HEK293 (cell line): ENCODE results near the gene RNF151.

Experiments
- CTCF ChIA-PET: fragments of 350-600 bp; formaldehyde crosslinking; extraction: SDS; loops from one replicate; lab custom pipeline; 2021; ENCODE audit warnings: antibody characterized with exemption; lab: Yijun Ruan, JAX
- POLR2A ChIA-PET: fragments of 300-600 bp; formaldehyde crosslinking; extraction: SDS; loops from one replicate; lab custom pipeline; 2020; ENCODE audit warnings: antibody characterized with exemption, inconsistent platforms; lab: Yijun Ruan, JAX
- H3K27ac ChIP-seq: fragments of 200-500 bp; sonication (Bioruptor generic); 2 replicates; pipeline ENCODE4 v1.5.1; 2014; ENCODE audit warnings: low read depth, low read length, control low read depth, inconsistent platforms; ENCODE audit errors: extremely low read depth
- H3K36me3 ChIP-seq, 2 experiments: fragments of 200-500 bp in 1 of 2; sonication (Bioruptor generic) in 1 of 2; 1 replicate in 1 of 2; 2 replicates in 1 of 2; pipeline ENCODE4 v1.5.1; 2014 to 2017; ENCODE audit warnings: inconsistent platforms in 2 of 2, low read length in 2 of 2; ENCODE audit not compliant: control insufficient read depth in 2 of 2, insufficient read depth in 1 of 2
- H3K4me1 ChIP-seq: fragments of 200-500 bp; sonication (Bioruptor generic); 2 replicates; pipeline ENCODE4 v1.5.1; 2014; ENCODE audit warnings: mild to moderate bottlenecking, low read length, inconsistent platforms; ENCODE audit not compliant: control insufficient read depth, insufficient read depth
- H3K4me3 ChIP-seq: 2 replicates; pipeline ENCODE4 v1.5.1; 2011; ENCODE audit warnings: low read depth, mild to moderate bottlenecking, control low read depth, low read length, moderate library complexity
- H3K9me3 ChIP-seq: fragments of 200-500 bp; sonication (Bioruptor generic); 2 replicates; pipeline ENCODE4 v1.5.1; 2014; ENCODE audit warnings: low read depth, low read length, inconsistent platforms; ENCODE audit not compliant: control insufficient read depth, insufficient read depth
- CTCF ChIP-seq: fragments of 450-650 bp; formaldehyde crosslinking; IDR thresholded peaks from 2 replicates; pipeline ENCODE4 v1.5.1; 2016; ENCODE audit warnings: missing biosample characterization, missing genetic modification characterization
- GLI4 ChIP-seq: fragments of 450-650 bp; formaldehyde crosslinking; IDR thresholded peaks from 2 replicates; pipeline ENCODE4 v1.5.1; 2016; ENCODE audit warnings: missing biosample characterization, missing genetic modification characterization
- GLIS1 ChIP-seq: fragments of 450-650 bp; formaldehyde crosslinking; IDR thresholded peaks from 2 replicates; pipeline ENCODE4 v1.5.1; 2016; ENCODE audit warnings: missing biosample characterization, missing genetic modification characterization
- GLIS2 ChIP-seq: fragments of 450-650 bp; formaldehyde crosslinking; IDR thresholded peaks from 2 replicates; pipeline ENCODE4 v1.5.1; 2016; ENCODE audit warnings: missing biosample characterization, missing genetic modification characterization
- INSM2 ChIP-seq: fragments of 450-650 bp; formaldehyde crosslinking; IDR thresholded peaks from 2 replicates; pipeline ENCODE4 v1.5.1; 2016; ENCODE audit warnings: missing biosample characterization, missing genetic modification characterization
- KLF17 ChIP-seq: fragments of 450-650 bp; formaldehyde crosslinking; IDR thresholded peaks from 2 replicates; pipeline ENCODE4 v1.5.1; 2016; ENCODE audit warnings: missing biosample characterization, missing genetic modification characterization
- OVOL3 ChIP-seq: fragments of 450-650 bp; formaldehyde crosslinking; IDR thresholded peaks from 2 replicates; pipeline ENCODE4 v1.5.1; 2016; ENCODE audit warnings: missing biosample characterization, missing genetic modification characterization
- YY2 ChIP-seq: fragments of 450-650 bp; formaldehyde crosslinking; IDR thresholded peaks from 2 replicates; pipeline ENCODE4 v1.5.1; 2016; ENCODE audit warnings: missing biosample characterization, missing genetic modification characterization
- ZBTB11 ChIP-seq: fragments of 450-650 bp; formaldehyde crosslinking; conservative IDR thresholded peaks from 2 replicates; pipeline ENCODE4 v1.5.1; 2016; ENCODE audit warnings: low read depth, missing biosample characterization, missing genetic modification characterization
- ZBTB20 ChIP-seq: fragments of 450-650 bp; formaldehyde crosslinking; IDR thresholded peaks from 2 replicates; pipeline ENCODE4 v1.5.1; 2016; ENCODE audit warnings: missing biosample characterization, missing genetic modification characterization
- ZBTB7A ChIP-seq: fragments of 450-650 bp; formaldehyde crosslinking; IDR thresholded peaks from 2 replicates; pipeline ENCODE4 v1.5.1; 2016; ENCODE audit warnings: low read depth, missing biosample characterization, missing genetic modification characterization
- ZFHX2 ChIP-seq: fragments of 450-650 bp; formaldehyde crosslinking; conservative IDR thresholded peaks from 2 replicates; pipeline ENCODE4 v1.5.1; 2016; ENCODE audit warnings: missing biosample characterization, missing genetic modification characterization
- ZFP37 ChIP-seq: fragments of 450-650 bp; formaldehyde crosslinking; IDR thresholded peaks from 2 replicates; pipeline ENCODE4 v1.5.1; 2016; ENCODE audit warnings: missing biosample characterization, missing genetic modification characterization
- ZFP41 ChIP-seq: fragments of 450-650 bp; formaldehyde crosslinking; IDR thresholded peaks from 2 replicates; pipeline ENCODE4 v1.5.1; 2016; ENCODE audit warnings: missing biosample characterization, missing genetic modification characterization, borderline replicate concordance
- ZFP69B ChIP-seq: fragments of 450-650 bp; formaldehyde crosslinking; IDR thresholded peaks from 2 replicates; pipeline ENCODE4 v1.5.1; 2016; ENCODE audit warnings: missing biosample characterization, missing genetic modification characterization
- ZIC2 ChIP-seq: fragments of 450-650 bp; formaldehyde crosslinking; IDR thresholded peaks from 2 replicates; pipeline ENCODE4 v1.5.1; 2016; ENCODE audit warnings: missing biosample characterization, missing genetic modification characterization
- ZNF140 ChIP-seq: fragments of 450-650 bp; formaldehyde crosslinking; IDR thresholded peaks from 2 replicates; pipeline ENCODE4 v1.5.1; 2016; ENCODE audit warnings: missing biosample characterization, missing genetic modification characterization
- ZNF148 ChIP-seq: fragments of 450-650 bp; formaldehyde crosslinking; IDR thresholded peaks from 2 replicates; pipeline ENCODE4 v1.5.0; 2017; ENCODE audit warnings: missing biosample characterization, missing genetic modification characterization, borderline replicate concordance
- ZNF16 ChIP-seq: fragments of 450-650 bp; formaldehyde crosslinking; IDR thresholded peaks from 2 replicates; pipeline ENCODE4 v1.5.1; 2016; ENCODE audit warnings: low read depth, missing biosample characterization, missing genetic modification characterization
- ZNF2 ChIP-seq: fragments of 450-650 bp; formaldehyde crosslinking; IDR thresholded peaks from 2 replicates; pipeline ENCODE4 v1.5.1; 2016; ENCODE audit warnings: missing biosample characterization, missing genetic modification characterization
- ZNF24 ChIP-seq: fragments of 450-650 bp; formaldehyde crosslinking; IDR thresholded peaks from 2 replicates; pipeline ENCODE4 v1.5.1; 2016; ENCODE audit warnings: missing biosample characterization, missing genetic modification characterization
- ZNF266 ChIP-seq: fragments of 450-650 bp; formaldehyde crosslinking; IDR thresholded peaks from 2 replicates; pipeline ENCODE4 v1.5.1; 2016; ENCODE audit warnings: missing biosample characterization, missing genetic modification characterization, low read depth
- ZNF548 ChIP-seq: fragments of 450-650 bp; formaldehyde crosslinking; IDR thresholded peaks from 2 replicates; pipeline ENCODE4 v1.5.1; 2016; ENCODE audit warnings: missing biosample characterization, missing genetic modification characterization
- ZNF610 ChIP-seq: fragments of 450-650 bp; formaldehyde crosslinking; IDR thresholded peaks from 2 replicates; pipeline ENCODE4 v1.5.1; 2016; ENCODE audit warnings: missing biosample characterization, missing genetic modification characterization, borderline replicate concordance
- ZNF76 ChIP-seq: fragments of 450-650 bp; formaldehyde crosslinking; IDR thresholded peaks from 2 replicates; pipeline ENCODE4; 2016; ENCODE audit warnings: low read depth, missing biosample characterization, missing genetic modification characterization, borderline replicate concordance
- ZNF843 ChIP-seq: fragments of 450-650 bp; formaldehyde crosslinking; IDR thresholded peaks from 2 replicates; pipeline ENCODE4 v1.5.1; 2016; ENCODE audit warnings: missing biosample characterization, missing genetic modification characterization
- ZXDB ChIP-seq: fragments of 450-650 bp; formaldehyde crosslinking; IDR thresholded peaks from 2 replicates; pipeline ENCODE4 v1.5.1; 2016; ENCODE audit warnings: missing biosample characterization, missing genetic modification characterization

Gene RNF151

GRCh38 chr16:1959269-1960039 is 7.2 kb upstream of the RNF151 start, which contains the start of gene NDUFB10:
NDUFB10 (plus strand) TSS chr16:1959538; CDS start chr16:1959625, 87 bp downstream.
- H3K36me3 ChIP-seq, result peaks cover 0 to 35% of the 10 kb centered on the region in 2 experiments; a peak in 1 of 3 replicates
- no peaks in the 10 kb centered on the region for H3K9me3 ChIP-seq
- POLR2A ChIA-PET, result interaction anchor here (1.6 to 2.1 kb wide), 4 partner anchors 8 to 19 kb away, joined by 4 to 15 read pairs (median 9); partner anchors contain the start of gene MSRB1
- no peaks in the 10 kb centered on the region; the same call in 1 of the 2 replicates for H3K4me1 ChIP-seq
- peak within 1 kb of the TSS; percentile 96 for H3K27ac ChIP-seq
- peak within 1 kb of the TSS; percentile 94 for H3K4me3 ChIP-seq
- CTCF ChIA-PET, result interaction anchor here (0.7 to 2.1 kb wide), 3 partner anchors 12 to 42 kb away, joined by 3 to 4 read pairs (median 4); partner anchors contain the start of gene TBL3
- TF ChIP-seq ZIC2 (tag by site-specific recombination) (peak; percentile 55), KLF17 (tag by site-specific recombination) (peak; percentile 73; the same call in 1 of the 2 replicates), GLI4 (0 out of 2 replicates have a peak, but pooled peaks have one; percentile 47), ZNF16 (tag by site-specific recombination) (no peak), ZXDB (tag by site-specific recombination) (peak; percentile 78), ZFP69B (tag by site-specific recombination) (peak; percentile 37; the same call in 1 of the 2 replicates), ZNF148 (tag by site-specific recombination) (no peak), ZNF2 (tag by site-specific recombination) (no peak), ZBTB20 (tag by site-specific recombination) (peak; percentile 87), YY2 (tag by site-specific recombination) (peak; percentile 71), ZFP37 (tag by site-specific recombination) (0 out of 2 replicates have a peak, but pooled peaks have one; percentile 43), INSM2 (tag by site-specific recombination) (no peak), GLIS2 (tag by site-specific recombination) (peak; percentile 72), ZBTB11 (tag by site-specific recombination) (peak; percentile 68), ZFHX2 (peak; percentile 75), ZNF548 (tag by site-specific recombination) (no peak), ZNF140 (tag by site-specific recombination) (no peak), ZNF76 (tag by site-specific recombination) (peak; percentile 94), ZFP41 (tag by site-specific recombination) (no peak), GLIS1 (tag by site-specific recombination) (peak; percentile 30), ZNF610 (tag by site-specific recombination) (0 out of 2 replicates have a peak, but pooled peaks have one; percentile 10), ZNF266 (tag by site-specific recombination) (no peak), CTCF (tag by site-specific recombination) (peak; percentile 80), OVOL3 (tag by site-specific recombination) (0 out of 2 replicates have a peak, but pooled peaks have one; percentile 35), ZNF24 (tag by site-specific recombination) (0 out of 2 replicates have a peak, but pooled peaks have one; percentile 29), ZNF843 (tag by site-specific recombination) (no peak), ZBTB7A (tag by site-specific recombination) (peak; percentile 90)
